ENCODE data around the gene KRTAP12-2.
"Not testable (repeated sequence)": the region's sequence is repeated elsewhere in the genome, so short reads cannot be mapped to it uniquely, and the experiment has no call there.

DNA sequence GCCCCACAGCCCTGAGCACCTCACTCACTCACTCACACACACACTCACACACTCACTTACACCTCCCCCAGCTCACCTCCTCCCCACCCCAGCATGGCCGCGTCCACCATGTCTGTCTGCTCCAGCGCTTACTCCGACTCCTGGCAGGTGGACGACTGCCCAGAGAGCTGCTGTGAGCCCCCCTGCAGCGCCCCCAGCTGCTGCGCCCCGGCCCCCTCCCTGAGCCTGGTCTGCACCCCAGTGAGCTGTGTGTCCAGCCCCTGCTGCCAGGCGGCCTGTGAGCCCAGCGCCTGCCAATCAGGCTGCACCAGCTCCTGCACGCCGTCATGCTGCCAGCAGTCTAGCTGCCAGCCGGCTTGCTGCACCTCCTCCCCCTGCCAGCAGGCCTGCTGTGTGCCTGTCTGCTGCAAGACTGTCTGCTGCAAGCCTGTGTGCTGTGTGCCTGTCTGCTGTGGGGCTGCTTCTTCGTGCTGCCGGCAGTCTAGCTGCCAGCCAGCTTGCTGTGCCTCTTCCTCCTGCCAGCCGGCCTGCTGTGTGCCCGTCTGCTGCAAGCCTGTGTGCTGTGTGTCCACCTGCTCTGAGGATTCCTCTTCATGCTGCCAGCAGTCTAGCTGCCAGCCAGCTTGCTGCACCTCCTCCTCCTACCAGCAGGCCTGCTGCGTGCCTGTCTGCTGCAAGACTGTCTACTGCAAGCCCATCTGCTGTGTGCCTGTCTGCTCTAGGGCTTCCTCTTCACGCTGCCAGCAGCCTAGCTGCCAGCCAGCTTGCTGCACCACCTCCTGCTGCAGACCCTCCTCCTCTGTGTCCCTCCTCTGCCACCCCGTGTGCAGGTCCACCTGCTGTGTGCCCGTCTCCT lies 20.1 kb downstream of the KRTAP12-2 start, which contains the start of gene KRTAP10-11:
- TF ChIP-seq CTCF (conservative IDR thresholded peaks at IDR 0.05 in 1 of 2, IDR thresholded peaks at IDR 0.05 in 1 of 2; ENCODE audit: extremely low read depth in 1 of 2, insufficient read depth in 1 of 2, low read depth in 1 of 2, low read length in 2 of 2); EZH2 (IDR thresholded peaks at IDR 0.05; ENCODE audit: borderline replicate concordance, low read length): not testable (repeated sequence)

All from mammary epithelial cell (primary cell).